NB4 (cell line): ENCODE results near the gene APOC4.

Experiments
- POLR2A ChIP-seq: IDR thresholded peaks from 2 replicates; pipeline ENCODE4 v1.6.1; 2011; ENCODE audit warnings: mild to moderate bottlenecking; ENCODE audit not compliant: insufficient read length; ENCODE audit errors: extremely low read depth
- TF ChIP-seq, protein P1 (sequence below): IDR thresholded peaks from one replicate; pipeline ENCODE4 v1.5.1; 2012; ENCODE audit warnings: low read depth, low read length
- TF ChIP-seq, protein P2 (sequence below): IDR thresholded peaks from 2 replicates; pipeline ENCODE4 v1.6.1; 2011; ENCODE audit warnings: low read depth, low read length

DNA sequence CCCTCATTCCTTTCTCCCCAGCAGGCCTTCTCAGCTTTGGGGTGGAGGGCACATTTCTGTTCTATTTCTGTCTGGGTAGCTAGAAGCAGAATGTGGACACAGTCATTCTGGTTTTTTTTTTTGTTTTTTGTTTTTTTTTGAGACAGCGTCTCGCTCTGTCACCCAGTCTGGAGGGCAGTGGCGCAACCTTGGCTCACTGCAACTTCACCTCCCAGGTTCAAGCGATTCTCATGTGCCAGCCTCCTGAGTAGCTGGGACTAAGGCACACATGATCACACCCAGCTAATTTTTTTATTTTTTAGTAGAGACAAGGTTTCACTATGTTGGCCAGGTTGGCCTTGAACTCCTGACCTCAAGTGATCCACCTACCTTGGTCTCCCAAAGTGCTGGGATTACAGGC, 33.4 kb downstream of the APOC4 start:
- TF ChIP-seq, protein P1, sequence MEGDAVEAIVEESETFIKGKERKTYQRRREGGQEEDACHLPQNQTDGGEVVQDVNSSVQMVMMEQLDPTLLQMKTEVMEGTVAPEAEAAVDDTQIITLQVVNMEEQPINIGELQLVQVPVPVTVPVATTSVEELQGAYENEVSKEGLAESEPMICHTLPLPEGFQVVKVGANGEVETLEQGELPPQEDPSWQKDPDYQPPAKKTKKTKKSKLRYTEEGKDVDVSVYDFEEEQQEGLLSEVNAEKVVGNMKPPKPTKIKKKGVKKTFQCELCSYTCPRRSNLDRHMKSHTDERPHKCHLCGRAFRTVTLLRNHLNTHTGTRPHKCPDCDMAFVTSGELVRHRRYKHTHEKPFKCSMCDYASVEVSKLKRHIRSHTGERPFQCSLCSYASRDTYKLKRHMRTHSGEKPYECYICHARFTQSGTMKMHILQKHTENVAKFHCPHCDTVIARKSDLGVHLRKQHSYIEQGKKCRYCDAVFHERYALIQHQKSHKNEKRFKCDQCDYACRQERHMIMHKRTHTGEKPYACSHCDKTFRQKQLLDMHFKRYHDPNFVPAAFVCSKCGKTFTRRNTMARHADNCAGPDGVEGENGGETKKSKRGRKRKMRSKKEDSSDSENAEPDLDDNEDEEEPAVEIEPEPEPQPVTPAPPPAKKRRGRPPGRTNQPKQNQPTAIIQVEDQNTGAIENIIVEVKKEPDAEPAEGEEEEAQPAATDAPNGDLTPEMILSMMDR = no peak
- TF ChIP-seq POLR2A = no peak
- TF ChIP-seq, protein P2, sequence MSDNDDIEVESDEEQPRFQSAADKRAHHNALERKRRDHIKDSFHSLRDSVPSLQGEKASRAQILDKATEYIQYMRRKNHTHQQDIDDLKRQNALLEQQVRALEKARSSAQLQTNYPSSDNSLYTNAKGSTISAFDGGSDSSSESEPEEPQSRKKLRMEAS = no peak
